GM23338 (cell line): ENCODE data around the gene MPPED2.

ENCODE experiments used
- CREB1 ChIP-seq: fragments of 250-450 bp; sonication (Bioruptor Pico); IDR thresholded peaks from 2 replicates; pipeline ENCODE4 v1.5.0; 2020; ENCODE audit warnings: low read depth, mild to moderate bottlenecking, moderate library complexity
- EZH2 ChIP-seq: fragments of 200-600 bp; sonication (generic); IDR thresholded peaks from one replicate; pipeline ENCODE4 v1.8.0; 2017; ENCODE audit warnings: antibody characterized with exemption, mild to moderate bottlenecking, low read depth; ENCODE audit not compliant: unreplicated experiment
- NANOG ChIP-seq: IDR thresholded peaks from 2 replicates; pipeline ENCODE4 v1.6.1; 2016; ENCODE audit warnings: antibody characterized with exemption, borderline replicate concordance
- POLR2AphosphoS5 ChIP-seq: IDR thresholded peaks from 2 replicates; pipeline ENCODE4 v1.6.1; 2016; ENCODE audit warnings: antibody characterized with exemption, low read depth
- STAT1 ChIP-seq: IDR thresholded peaks from one replicate; pipeline ENCODE4 v1.6.1; 2016; ENCODE audit warnings: antibody characterized with exemption; ENCODE audit not compliant: unreplicated experiment
- ZNF114 ChIP-seq: fragments of 250-450 bp; sonication (Bioruptor Pico); IDR thresholded peaks from 2 replicates; pipeline ENCODE4 v1.5.0; 2020; ENCODE audit warnings: mild to moderate bottlenecking, moderate library complexity
- TF ChIP-seq, protein P1 (sequence below), 2 experiments: fragments of 200-600 bp in 1 of 2; sonication (generic) in 1 of 2; conservative IDR thresholded peaks; 2 replicates each; pipeline versions ENCODE4 v1.5.1 to v1.6.1; 2016 to 2017; ENCODE audit warnings: antibody characterized with exemption in 2 of 2, low read depth in 2 of 2, mild to moderate bottlenecking in 2 of 2, moderate library complexity in 1 of 2
- TF ChIP-seq, protein P2 (sequence below): IDR thresholded peaks from one replicate; pipeline ENCODE4 v1.6.1; 2018; ENCODE audit warnings: antibody characterized with exemption; ENCODE audit not compliant: unreplicated experiment

- TF ChIP-seq, protein P1, sequence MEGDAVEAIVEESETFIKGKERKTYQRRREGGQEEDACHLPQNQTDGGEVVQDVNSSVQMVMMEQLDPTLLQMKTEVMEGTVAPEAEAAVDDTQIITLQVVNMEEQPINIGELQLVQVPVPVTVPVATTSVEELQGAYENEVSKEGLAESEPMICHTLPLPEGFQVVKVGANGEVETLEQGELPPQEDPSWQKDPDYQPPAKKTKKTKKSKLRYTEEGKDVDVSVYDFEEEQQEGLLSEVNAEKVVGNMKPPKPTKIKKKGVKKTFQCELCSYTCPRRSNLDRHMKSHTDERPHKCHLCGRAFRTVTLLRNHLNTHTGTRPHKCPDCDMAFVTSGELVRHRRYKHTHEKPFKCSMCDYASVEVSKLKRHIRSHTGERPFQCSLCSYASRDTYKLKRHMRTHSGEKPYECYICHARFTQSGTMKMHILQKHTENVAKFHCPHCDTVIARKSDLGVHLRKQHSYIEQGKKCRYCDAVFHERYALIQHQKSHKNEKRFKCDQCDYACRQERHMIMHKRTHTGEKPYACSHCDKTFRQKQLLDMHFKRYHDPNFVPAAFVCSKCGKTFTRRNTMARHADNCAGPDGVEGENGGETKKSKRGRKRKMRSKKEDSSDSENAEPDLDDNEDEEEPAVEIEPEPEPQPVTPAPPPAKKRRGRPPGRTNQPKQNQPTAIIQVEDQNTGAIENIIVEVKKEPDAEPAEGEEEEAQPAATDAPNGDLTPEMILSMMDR (conservative IDR thresholded peaks at IDR 0.05; ENCODE audit: low read depth in 2 of 2), result no peak
- TF ChIP-seq NANOG (no peak), POLR2AphosphoS5 (no peak), CREB1 (CRISPR knock-in tag) (no peak), EZH2 (no peak), ZNF114 (no peak), STAT1 (no peak)
- TF ChIP-seq, protein P2, sequence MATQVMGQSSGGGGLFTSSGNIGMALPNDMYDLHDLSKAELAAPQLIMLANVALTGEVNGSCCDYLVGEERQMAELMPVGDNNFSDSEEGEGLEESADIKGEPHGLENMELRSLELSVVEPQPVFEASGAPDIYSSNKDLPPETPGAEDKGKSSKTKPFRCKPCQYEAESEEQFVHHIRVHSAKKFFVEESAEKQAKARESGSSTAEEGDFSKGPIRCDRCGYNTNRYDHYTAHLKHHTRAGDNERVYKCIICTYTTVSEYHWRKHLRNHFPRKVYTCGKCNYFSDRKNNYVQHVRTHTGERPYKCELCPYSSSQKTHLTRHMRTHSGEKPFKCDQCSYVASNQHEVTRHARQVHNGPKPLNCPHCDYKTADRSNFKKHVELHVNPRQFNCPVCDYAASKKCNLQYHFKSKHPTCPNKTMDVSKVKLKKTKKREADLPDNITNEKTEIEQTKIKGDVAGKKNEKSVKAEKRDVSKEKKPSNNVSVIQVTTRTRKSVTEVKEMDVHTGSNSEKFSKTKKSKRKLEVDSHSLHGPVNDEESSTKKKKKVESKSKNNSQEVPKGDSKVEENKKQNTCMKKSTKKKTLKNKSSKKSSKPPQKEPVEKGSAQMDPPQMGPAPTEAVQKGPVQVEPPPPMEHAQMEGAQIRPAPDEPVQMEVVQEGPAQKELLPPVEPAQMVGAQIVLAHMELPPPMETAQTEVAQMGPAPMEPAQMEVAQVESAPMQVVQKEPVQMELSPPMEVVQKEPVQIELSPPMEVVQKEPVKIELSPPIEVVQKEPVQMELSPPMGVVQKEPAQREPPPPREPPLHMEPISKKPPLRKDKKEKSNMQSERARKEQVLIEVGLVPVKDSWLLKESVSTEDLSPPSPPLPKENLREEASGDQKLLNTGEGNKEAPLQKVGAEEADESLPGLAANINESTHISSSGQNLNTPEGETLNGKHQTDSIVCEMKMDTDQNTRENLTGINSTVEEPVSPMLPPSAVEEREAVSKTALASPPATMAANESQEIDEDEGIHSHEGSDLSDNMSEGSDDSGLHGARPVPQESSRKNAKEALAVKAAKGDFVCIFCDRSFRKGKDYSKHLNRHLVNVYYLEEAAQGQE, result no peak
These were observed 77.6 kb downstream of the MPPED2 start for GRCh38 chr11:30508594-30508993.
